ENCODE data around the gene EFCAB13. TPM values are rescaled to one million over a fixed set of nuclear protein-coding genes. Genes with fewer than 3 reads are reported as not detected.
"Not testable (repeated sequence)": the region's sequence is repeated elsewhere in the genome, so short reads cannot be mapped to it uniquely, and the experiment has no call there.

The EFCAB13 gene
- total RNA-seq, 1 donor = 10.5 TPM

DNA sequence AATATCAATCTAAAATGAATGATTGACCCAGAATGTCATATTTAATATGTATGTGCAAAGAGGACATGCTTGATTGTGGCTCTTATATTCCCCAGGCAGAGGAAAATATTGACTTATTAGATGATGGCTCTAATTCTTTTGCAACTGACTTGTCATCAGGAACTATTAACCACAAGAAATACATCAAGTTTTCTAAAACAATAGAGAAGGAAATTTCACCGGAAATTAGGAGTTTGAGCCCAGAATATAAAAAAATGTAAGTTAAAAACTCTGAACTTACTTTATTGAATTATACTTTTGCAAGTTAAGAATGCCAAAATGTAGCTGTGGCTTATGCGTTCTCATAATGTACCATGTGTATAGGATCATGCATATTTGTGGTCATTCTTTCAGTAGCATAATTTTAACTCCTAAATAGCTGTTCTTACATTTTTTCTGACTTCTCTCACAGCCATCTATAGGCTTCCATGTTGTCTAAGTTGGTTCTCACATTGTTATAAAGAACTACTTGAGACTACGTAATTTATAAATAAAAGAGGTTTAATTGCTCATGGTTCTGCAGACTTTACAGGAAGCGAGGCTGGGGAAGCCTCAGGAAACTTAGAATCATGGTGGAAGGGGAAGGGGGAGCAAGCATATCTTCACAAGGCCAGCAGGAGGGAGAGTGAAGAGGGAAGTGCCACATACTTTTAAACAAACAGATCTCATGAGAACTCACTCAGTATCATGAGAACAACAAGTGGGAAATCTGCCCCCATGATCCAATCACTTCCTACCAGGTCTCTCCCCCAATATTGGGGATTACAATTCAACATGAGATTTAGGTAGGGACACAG lies 11.6 kb downstream of the EFCAB13 start:
- no peak overlapping the region for H3K4me3 ChIP-seq (ENCODE audit: low read length)
- H3K27me3 ChIP-seq (ENCODE audit: insufficient read depth, low read length) = no peaks in the 10 kb centered on the region
- H3K9me3 ChIP-seq (ENCODE audit: low read depth, low read length) = peaks cover 4% of the 10 kb centered on the region
- no peaks in the 10 kb centered on the region for H3K4me1 ChIP-seq (ENCODE audit: insufficient read depth, low read length)

DNA sequence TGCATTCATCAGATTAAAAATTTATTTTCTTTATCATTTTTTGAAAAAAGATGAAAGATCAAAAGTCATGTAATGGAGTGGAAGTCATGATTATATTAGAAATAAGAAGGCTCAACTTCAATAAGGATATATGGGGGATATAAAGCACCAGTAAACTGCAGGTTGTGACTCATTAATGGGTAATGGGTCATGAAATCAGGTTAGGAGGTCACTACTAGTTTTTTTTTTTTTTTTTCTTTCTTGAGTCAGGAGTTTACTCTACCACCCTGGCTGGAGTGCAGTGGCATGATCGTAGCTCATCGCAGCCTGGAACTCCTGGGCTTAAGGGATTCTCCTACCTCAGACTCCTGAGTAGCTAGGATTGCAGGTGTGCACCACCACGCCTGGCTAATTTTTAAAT lies 14.3 kb downstream of the EFCAB13 start:
- no peaks in the 10 kb centered on the region for H3K4me1 ChIP-seq (ENCODE audit: insufficient read depth, low read length)
- H3K9me3 ChIP-seq (ENCODE audit: low read depth, low read length) = no peaks in the 10 kb centered on the region
- no peaks in the 10 kb centered on the region for H3K27me3 ChIP-seq (ENCODE audit: insufficient read depth, low read length)
- H3K4me3 ChIP-seq (ENCODE audit: low read length) = no peak overlapping the region

DNA sequence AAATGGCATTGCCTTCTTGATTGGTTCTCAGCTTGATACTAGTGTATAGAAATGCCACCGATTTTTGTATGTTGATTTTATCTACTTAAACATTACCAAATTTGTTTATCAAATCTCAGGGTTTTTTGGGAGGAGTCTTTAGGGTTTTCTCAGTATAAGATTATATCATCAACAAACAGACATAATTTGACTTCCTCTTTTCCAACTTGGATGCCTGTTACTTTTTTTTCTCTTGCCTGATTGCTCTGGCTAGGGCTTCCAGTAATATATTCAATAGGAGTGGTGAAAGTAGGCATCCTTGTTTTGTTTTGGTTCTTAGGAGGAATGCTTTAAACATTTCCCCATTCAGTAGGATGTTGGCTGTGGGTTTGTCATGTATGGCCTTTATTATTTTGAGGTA lies 29.1 kb downstream of the EFCAB13 start:
- H3K4me1 ChIP-seq (ENCODE audit: insufficient read depth, low read length) = no peaks in the 10 kb centered on the region
- H3K4me3 ChIP-seq (ENCODE audit: low read length) = no peak overlapping the region
- no peaks in the 10 kb centered on the region for H3K9me3 ChIP-seq (ENCODE audit: low read depth, low read length)
- H3K27me3 ChIP-seq (ENCODE audit: insufficient read depth, low read length) = no peaks in the 10 kb centered on the region

DNA sequence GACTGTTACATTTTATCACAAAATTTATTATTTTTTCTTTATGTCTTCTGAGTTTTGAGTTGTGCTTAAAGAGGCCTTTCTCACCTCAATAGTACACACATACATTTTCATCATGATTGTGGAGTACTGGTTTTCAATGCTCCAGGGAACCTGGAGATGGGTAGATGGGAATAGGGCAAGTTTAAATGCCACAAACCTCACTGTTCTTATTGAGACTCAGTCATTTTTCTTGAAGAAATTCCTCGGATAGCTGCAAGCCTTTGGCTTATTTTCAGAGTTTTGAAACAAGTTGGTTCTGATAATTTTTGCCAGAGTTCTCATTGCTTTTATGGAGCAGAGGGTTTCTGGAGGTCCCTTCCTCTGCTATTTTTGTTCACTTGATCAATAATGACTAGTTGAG lies 34.9 kb downstream of the EFCAB13 start:
- Histone ChIP-seq H3K4me1 (ENCODE audit: insufficient read depth, low read length) (no peaks in the 10 kb centered on the region), H3K9me3 (ENCODE audit: low read depth, low read length) (no peaks in the 10 kb centered on the region), H3K27me3 (ENCODE audit: insufficient read depth, low read length) (no peaks in the 10 kb centered on the region), H3K4me3 (ENCODE audit: low read length) (no peak overlapping the region)

DNA sequence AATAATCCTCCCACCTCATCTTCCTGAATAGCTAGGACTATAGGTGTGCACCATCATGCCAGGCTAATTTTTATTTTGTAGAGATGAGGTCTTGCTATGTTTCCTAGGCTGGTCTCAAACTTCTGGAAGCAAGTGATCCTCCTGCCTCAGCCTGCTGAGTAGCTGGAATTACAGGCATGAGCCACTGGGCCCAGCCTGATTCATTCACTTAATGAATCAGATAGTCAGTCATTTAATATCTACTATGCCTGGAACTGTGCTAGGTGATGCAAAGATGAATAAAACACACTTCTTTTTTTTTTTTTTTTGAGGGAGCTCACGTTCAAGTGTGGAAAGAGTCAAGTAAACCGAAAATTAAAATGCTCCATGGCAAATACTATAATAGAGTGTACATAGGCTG lies 39.4 kb downstream of the EFCAB13 start:
- Histone ChIP-seq H3K27me3 (ENCODE audit: insufficient read depth, low read length) (no peaks in the 10 kb centered on the region), H3K4me1 (ENCODE audit: insufficient read depth, low read length) (no peaks in the 10 kb centered on the region), H3K4me3 (ENCODE audit: low read length) (no peak overlapping the region), H3K9me3 (ENCODE audit: low read depth, low read length) (no peaks in the 10 kb centered on the region)

DNA sequence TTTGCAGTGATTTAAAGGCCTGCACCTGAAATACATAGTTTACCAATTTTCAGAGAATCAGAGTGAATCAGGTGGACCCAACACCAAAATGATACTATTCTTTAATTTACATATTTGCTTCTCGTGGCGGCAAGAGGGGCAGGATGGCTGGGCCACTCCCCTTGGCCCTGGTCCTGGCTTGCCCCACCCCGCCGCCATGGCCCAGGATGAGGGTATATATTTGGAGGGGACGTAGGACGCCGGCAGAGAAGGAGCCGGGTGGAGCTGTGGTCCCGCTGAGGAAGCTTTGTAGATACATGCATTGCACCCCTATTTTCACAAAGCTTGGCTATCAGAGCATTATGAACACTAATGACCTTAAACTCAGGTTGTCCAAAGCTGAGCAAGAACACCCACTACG lies 43.5 kb downstream of the EFCAB13 start:
- H3K9me3 ChIP-seq (ENCODE audit: low read depth, low read length) = peaks cover 2% of the 10 kb centered on the region
- H3K4me3 ChIP-seq (ENCODE audit: low read length) = no peak overlapping the region
- H3K27me3 ChIP-seq (ENCODE audit: insufficient read depth, low read length) = no peaks in the 10 kb centered on the region
- H3K4me1 ChIP-seq (ENCODE audit: insufficient read depth, low read length) = no peaks in the 10 kb centered on the region

DNA sequence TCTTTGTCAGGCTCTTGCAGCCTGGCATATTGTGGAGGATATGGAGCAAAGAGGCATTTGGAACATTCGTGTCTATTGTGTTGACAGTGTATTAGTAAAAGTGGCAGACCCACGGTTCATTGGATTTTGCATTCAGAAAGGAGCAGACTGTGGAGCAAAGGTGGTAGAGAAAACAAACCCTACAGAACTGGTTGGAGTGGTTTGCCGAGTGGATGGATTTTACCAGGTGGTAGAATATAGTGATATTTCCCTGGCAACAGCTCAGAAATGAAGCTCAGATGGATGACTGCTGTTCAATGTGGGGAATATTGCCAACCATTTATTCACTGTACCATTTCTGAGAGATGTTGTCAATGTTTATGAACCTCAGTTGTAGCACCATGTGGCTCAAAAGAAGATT lies 44.5 kb downstream of the EFCAB13 start:
- Histone ChIP-seq H3K9me3 (ENCODE audit: low read depth, low read length) (peaks cover 12% of the 10 kb centered on the region), H3K27me3 (ENCODE audit: insufficient read depth, low read length) (no peaks in the 10 kb centered on the region), H3K4me3 (ENCODE audit: low read length) (no peak overlapping the region), H3K4me1 (ENCODE audit: insufficient read depth, low read length) (no peaks in the 10 kb centered on the region)

DNA sequence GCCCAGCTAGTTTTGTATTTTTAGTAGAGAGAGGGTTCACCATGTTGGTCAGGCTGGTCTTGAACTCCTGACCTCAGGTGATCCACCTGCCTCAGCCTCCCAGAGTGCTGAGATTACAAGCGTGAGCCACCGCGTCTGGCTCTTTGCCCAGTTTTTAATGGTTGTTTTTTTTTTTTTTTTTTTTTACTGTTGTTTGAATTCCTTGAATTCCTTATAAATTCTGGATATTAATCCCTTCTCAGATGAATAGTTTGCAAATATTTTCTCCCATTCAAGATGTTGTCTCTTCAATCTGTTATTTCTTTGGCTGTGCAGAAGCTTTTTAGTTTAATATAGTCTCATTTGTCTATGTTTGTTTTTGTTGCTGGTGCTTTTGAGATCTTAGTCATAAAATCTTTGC lies 47.1 kb downstream of the EFCAB13 start:
- not testable (repeated sequence) for H3K4me3 ChIP-seq (ENCODE audit: low read length); H3K27me3 ChIP-seq (ENCODE audit: insufficient read depth, low read length); H3K4me1 ChIP-seq (ENCODE audit: insufficient read depth, low read length)
- peaks cover 14% of the 10 kb centered on the region for H3K9me3 ChIP-seq (ENCODE audit: low read depth, low read length)

DNA sequence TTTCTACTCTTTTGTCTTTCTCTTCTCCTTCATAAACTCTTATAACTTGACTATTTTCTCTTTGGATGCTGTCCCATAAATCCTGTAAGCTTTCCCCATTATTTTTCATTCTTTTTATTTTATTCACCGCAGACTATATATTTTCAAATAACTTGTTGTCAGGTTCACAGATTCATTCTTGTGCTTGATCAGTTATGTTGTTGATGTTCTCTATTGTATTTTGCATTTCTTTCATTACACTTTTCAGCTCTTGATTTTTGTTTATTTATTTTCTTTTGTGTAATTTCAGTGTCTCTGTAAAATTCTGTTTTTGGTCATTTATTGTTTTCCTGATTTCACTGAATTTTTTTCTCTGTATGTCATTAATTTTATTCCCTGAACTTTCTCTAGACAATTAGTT lies 49.2 kb downstream of the EFCAB13 start:
- no peak overlapping the region for H3K4me3 ChIP-seq (ENCODE audit: low read length)
- H3K4me1 ChIP-seq (ENCODE audit: insufficient read depth, low read length) = no peaks in the 10 kb centered on the region
- peaks cover 14% of the 10 kb centered on the region for H3K9me3 ChIP-seq (ENCODE audit: low read depth, low read length)
- H3K27me3 ChIP-seq (ENCODE audit: insufficient read depth, low read length) = no peaks in the 10 kb centered on the region

DNA sequence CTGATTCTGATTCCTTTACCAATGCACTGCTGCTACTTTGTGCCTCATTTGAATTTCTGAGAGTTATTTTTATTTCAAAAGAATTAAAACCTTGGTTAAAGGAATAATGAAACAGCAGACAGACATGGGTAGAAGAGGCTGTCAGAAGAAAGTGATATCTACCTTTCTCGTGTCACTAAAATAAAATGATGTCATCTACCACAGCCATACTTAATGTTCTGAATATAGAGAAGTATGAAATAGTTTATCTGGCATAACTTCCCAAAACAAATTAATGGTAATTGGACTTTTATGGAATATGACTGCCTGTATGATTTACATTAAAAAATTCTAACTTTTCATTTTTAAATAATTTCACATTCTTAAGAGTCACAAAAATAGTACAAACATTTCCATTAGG lies 52.5 kb downstream of the EFCAB13 start:
- H3K27me3 ChIP-seq (ENCODE audit: insufficient read depth, low read length) = no peaks in the 10 kb centered on the region
- no peaks in the 10 kb centered on the region for H3K4me1 ChIP-seq (ENCODE audit: insufficient read depth, low read length)
- H3K9me3 ChIP-seq (ENCODE audit: low read depth, low read length) = peaks cover 14% of the 10 kb centered on the region
- H3K4me3 ChIP-seq (ENCODE audit: low read length) = no peak overlapping the region

DNA sequence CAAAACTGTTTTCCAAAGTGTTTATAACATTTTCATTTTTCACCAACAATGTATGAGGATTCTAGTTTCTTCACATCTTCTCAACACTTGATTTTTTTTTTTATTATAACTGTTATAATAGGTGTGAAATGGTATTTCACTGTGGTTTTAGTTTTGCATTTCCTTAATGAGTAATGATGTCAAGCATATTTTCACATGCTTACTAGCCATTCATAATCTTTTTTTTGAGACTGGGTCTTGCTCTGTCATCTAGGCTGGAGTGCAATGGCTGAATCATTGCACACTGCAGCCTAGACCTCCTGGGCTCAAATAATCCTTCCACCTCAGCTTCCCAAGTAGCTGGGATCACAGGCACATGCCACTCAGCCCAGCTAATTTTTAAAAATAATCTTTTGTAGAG lies 65.1 kb downstream of the EFCAB13 start:
- Histone ChIP-seq H3K4me3 (ENCODE audit: low read length) (no peak overlapping the region), H3K4me1 (ENCODE audit: insufficient read depth, low read length) (no peaks in the 10 kb centered on the region)

DNA sequence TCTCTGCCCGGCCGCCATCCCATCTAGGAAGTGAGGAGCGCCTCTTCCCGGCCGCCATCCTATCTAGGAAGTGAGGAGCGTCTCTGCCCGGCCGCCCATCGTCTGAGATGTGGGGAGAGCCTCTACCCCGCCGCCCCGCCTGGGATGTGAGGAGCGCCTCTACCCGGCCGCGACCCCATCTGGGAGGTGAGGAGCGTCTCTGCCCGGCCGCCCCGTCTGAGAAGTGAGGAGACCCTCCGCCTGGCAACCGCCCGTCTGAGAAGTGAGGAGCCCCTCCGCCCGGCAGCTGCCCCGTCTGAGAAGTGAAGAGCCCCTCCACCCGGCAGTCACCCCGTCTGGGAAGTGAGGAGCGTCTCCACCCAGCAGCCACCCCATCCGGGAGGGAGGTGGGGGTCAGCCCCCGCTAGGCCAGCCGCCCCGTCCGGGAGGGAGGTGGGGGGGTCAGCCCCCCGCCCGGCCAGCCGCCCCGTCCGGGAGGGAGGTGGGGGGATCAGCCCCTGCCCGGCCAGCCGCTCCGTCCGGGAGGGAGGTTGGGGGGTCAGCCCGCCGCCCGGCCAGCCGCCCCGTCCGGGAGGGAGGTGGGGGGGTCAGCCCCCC lies 73.9 kb downstream of the EFCAB13 start:
- not testable (repeated sequence) for H3K9me3 ChIP-seq (ENCODE audit: low read depth, low read length); H3K27me3 ChIP-seq (ENCODE audit: insufficient read depth, low read length); H3K4me1 ChIP-seq (ENCODE audit: insufficient read depth, low read length)

More for the DNA sequence above, 65.1 kb downstream of the EFCAB13 start:
- no peaks in the 10 kb centered on the region for H3K9me3 ChIP-seq (ENCODE audit: low read depth, low read length)
- no peaks in the 10 kb centered on the region for H3K27me3 ChIP-seq (ENCODE audit: insufficient read depth, low read length)

DNA sequence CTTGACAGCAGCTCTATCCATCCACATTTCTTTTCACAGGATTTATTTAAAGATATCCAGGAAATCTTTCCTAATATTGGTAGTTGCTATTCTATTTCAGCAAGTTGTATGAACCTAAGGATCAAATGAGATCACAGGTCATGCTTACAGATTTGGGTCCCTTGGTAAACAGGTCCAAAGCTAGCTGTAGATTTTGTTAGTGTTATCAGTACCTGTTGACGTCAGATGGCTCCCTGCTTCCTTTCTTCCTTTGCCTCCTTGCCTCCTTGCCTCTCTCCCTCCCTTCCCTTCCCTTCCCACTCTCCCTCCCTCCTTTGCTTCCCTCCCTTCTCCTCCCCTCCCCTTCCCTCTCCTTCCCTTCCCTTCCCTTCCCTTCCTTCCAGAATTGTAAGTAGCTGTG lies 76.6 kb downstream of the EFCAB13 start:
- no peaks in the 10 kb centered on the region for H3K27me3 ChIP-seq (ENCODE audit: insufficient read depth, low read length)

More for the DNA sequence above, 73.9 kb downstream of the EFCAB13 start:
- not testable (repeated sequence) for H3K4me3 ChIP-seq (ENCODE audit: low read length)

DNA sequence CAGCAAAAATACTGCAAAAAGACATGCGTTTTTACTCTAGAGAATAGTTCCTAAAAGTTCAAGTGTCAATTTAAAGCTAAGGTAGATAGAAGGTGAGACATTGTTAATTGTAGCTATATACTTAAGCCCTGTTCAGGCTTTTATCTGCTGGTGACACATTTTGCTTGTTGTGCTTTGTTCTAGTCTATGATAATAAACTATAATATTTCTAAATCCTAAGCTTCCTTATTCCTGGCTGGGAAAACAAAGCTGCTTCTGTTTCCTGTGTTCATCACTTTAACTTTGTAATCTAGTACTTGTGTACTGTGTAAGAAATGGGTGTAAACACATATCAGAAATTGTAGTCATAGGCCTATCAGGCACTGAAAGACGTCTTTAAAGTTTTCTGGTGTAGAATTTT lies 77.3 kb downstream of the EFCAB13 start:
- Histone ChIP-seq H3K4me3 (ENCODE audit: low read length) (no peak overlapping the region), H3K27me3 (ENCODE audit: insufficient read depth, low read length) (no peaks in the 10 kb centered on the region), H3K9me3 (ENCODE audit: low read depth, low read length) (no peaks in the 10 kb centered on the region), H3K4me1 (ENCODE audit: insufficient read depth, low read length) (no peaks in the 10 kb centered on the region)

More for the DNA sequence above, 76.6 kb downstream of the EFCAB13 start:
- Histone ChIP-seq H3K4me1 (ENCODE audit: insufficient read depth, low read length) (no peaks in the 10 kb centered on the region), H3K4me3 (ENCODE audit: low read length) (no peak overlapping the region), H3K9me3 (ENCODE audit: low read depth, low read length) (no peaks in the 10 kb centered on the region)

DNA sequence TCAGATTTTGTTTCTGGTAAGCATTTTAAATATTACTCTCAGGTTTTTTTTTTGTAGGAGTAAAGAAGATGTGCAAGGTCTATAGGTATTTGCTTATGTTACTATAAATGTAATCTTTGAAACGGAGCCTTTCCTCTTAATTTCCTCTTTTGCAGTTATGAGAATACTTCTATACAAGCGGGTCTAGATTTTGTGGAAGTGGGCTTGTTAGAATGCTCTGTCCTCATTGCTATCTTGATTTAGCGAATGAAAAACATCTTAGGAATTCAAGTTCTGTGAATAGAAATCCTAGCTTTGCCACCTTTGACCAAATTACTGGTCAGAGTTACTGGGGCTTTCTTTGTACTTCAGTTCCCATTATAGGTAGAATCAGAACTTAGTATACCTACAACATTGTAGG lies 80.3 kb downstream of the EFCAB13 start:
- Histone ChIP-seq H3K27me3 (ENCODE audit: insufficient read depth, low read length) (no peaks in the 10 kb centered on the region), H3K4me1 (ENCODE audit: insufficient read depth, low read length) (no peaks in the 10 kb centered on the region), H3K4me3 (ENCODE audit: low read length) (no peak overlapping the region), H3K9me3 (ENCODE audit: low read depth, low read length) (no peaks in the 10 kb centered on the region)

DNA sequence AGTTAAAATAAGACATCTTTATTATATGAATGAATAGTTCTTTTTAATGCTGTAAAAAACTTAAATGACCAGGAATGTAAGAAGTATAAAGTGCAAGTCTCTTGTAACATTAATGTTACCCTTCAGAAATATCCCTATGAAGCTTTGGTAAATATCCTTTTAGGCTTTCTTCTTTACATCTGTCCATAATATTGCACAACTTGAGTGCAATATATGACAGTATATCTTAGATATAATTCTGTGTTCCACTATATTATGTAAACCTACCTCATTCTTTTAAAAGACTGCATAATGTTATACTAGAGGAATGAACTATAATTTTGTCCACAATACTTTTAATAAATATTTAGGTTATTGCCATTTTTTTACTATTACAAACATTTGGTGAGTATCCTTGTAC lies 81.1 kb downstream of the EFCAB13 start:
- no peaks in the 10 kb centered on the region for H3K4me1 ChIP-seq (ENCODE audit: insufficient read depth, low read length)

More for the DNA sequence above, 81.1 kb downstream of the EFCAB13 start:
- H3K4me3 ChIP-seq (ENCODE audit: low read length) = no peak overlapping the region
- H3K9me3 ChIP-seq (ENCODE audit: low read depth, low read length) = no peaks in the 10 kb centered on the region
- H3K27me3 ChIP-seq (ENCODE audit: insufficient read depth, low read length) = no peaks in the 10 kb centered on the region
